KMS-11 (cell line): ENCODE data around the gene ADAMTS12.

Experiments used
- H2AFZ ChIP-seq: fragments of 200-600 bp; sonication (generic); 2 replicates; pipeline ENCODE4 v1.6.1; 2016; ENCODE audit warnings: antibody characterized with exemption, mixed run types, low read depth
- H3K27ac ChIP-seq: fragments of 200-600 bp; sonication (generic); 2 replicates; pipeline ENCODE4 v1.6.1; 2016; ENCODE audit warnings: mild to moderate bottlenecking, mixed run types
- H3K27me3 ChIP-seq: fragments of 200-600 bp; sonication (generic); 2 replicates; pipeline ENCODE4 v1.6.1; 2017; ENCODE audit warnings: mild to moderate bottlenecking, low read depth, mixed run types, moderate library complexity; ENCODE audit not compliant: insufficient read depth
- H3K36me3 ChIP-seq: fragments of 200-600 bp; sonication (generic); 2 replicates; pipeline ENCODE4 v1.6.1; 2017; ENCODE audit warnings: mild to moderate bottlenecking, mixed run types; ENCODE audit not compliant: insufficient read depth
- H3K4me1 ChIP-seq: fragments of 200-600 bp; sonication (generic); 2 replicates; pipeline ENCODE4 v1.6.1; 2016; ENCODE audit warnings: mild to moderate bottlenecking, low read depth, mixed run types; ENCODE audit not compliant: poor library complexity, severe bottlenecking
- H3K4me2 ChIP-seq: fragments of 200-600 bp; sonication (generic); 2 replicates; pipeline ENCODE4 v1.7.0; 2016; ENCODE audit warnings: mild to moderate bottlenecking, mixed run types
- H3K4me3 ChIP-seq: fragments of 200-600 bp; sonication (generic); IDR thresholded peaks from 2 replicates; pipeline ENCODE4 v1.6.1; 2017; ENCODE audit warnings: low read depth, low read length, mixed read lengths; ENCODE audit not compliant: insufficient read depth
- H3K79me2 ChIP-seq: fragments of 200-600 bp; sonication (generic); 2 replicates; pipeline ENCODE4 v1.6.1; 2016; ENCODE audit warnings: low read depth, mixed run types; ENCODE audit not compliant: insufficient read depth
- H3K9ac ChIP-seq: fragments of 200-600 bp; sonication (generic); 2 replicates; pipeline ENCODE4 v1.6.1; 2016; ENCODE audit warnings: mild to moderate bottlenecking, mixed run types
- H4K20me1 ChIP-seq: fragments of 200-600 bp; sonication (generic); 2 replicates; pipeline ENCODE4 v1.6.1; 2016; ENCODE audit warnings: mild to moderate bottlenecking, mixed run types; ENCODE audit not compliant: insufficient read depth
- TF ChIP-seq, protein P1 (sequence below): fragments of 200-600 bp; sonication (generic); conservative IDR thresholded peaks from 2 replicates; pipeline ENCODE4 v1.6.1; 2017; ENCODE audit warnings: low read depth, mild to moderate bottlenecking, antibody characterized with exemption, low read length, moderate library complexity, mixed read lengths

Gene ADAMTS12

DNA sequence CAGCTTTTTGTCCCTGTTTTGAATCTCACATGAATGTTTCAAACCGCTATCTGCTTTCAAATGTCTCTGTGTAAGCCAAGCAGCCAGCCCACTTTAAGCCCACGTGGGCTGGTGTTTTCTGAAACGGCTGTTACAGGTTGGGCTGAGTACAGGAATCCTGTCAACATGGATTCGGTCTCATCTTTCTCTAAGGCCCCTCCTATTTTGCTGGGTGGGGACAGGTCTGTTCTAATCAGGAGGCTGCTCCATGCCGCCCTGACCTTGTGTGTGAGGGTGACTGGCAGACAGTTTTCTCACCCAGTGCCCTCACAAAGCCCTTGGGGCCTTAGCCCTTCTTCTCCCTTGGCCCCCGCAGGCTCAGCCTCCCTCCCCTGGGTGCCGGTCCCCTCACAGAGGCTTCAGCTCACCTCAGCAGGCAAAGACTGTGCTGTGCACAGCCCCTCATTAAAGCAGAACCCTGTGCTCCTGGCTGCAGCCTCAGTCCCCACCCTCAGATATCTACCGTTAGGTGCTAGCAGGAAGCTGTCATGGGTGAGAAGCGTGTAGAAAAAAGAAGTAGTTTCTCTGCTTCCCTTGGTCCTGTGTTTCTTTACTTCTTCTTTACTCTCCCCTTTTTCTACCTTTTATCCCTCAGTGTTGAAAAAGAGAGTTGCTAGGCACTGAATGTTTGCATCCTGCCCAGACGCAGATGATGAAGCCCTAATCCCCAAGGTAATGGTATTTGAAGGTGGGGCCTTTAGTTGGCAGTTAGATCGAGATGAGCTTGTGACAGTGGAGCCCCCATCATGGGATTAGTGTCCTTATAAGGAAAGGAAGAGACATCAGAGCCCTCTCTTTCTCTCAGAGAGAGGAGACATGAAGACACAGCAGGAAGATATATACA, 205.7 kb downstream of the ADAMTS12 start:
- Histone ChIP-seq H3K9ac (no peak overlapping the region), H3K27ac (no peak overlapping the region), H3K79me2 (no peaks in the 10 kb centered on the region), H3K4me2 (no peak overlapping the region), H3K27me3 (no peaks in the 10 kb centered on the region), H2AFZ (no peak overlapping the region), H3K4me3 (no peak overlapping the region), H4K20me1 (no peaks in the 10 kb centered on the region), H3K4me1 (no peaks in the 10 kb centered on the region), H3K36me3 (no peaks in the 10 kb centered on the region)
- TF ChIP-seq, protein P1, sequence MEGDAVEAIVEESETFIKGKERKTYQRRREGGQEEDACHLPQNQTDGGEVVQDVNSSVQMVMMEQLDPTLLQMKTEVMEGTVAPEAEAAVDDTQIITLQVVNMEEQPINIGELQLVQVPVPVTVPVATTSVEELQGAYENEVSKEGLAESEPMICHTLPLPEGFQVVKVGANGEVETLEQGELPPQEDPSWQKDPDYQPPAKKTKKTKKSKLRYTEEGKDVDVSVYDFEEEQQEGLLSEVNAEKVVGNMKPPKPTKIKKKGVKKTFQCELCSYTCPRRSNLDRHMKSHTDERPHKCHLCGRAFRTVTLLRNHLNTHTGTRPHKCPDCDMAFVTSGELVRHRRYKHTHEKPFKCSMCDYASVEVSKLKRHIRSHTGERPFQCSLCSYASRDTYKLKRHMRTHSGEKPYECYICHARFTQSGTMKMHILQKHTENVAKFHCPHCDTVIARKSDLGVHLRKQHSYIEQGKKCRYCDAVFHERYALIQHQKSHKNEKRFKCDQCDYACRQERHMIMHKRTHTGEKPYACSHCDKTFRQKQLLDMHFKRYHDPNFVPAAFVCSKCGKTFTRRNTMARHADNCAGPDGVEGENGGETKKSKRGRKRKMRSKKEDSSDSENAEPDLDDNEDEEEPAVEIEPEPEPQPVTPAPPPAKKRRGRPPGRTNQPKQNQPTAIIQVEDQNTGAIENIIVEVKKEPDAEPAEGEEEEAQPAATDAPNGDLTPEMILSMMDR, result no peak

DNA sequence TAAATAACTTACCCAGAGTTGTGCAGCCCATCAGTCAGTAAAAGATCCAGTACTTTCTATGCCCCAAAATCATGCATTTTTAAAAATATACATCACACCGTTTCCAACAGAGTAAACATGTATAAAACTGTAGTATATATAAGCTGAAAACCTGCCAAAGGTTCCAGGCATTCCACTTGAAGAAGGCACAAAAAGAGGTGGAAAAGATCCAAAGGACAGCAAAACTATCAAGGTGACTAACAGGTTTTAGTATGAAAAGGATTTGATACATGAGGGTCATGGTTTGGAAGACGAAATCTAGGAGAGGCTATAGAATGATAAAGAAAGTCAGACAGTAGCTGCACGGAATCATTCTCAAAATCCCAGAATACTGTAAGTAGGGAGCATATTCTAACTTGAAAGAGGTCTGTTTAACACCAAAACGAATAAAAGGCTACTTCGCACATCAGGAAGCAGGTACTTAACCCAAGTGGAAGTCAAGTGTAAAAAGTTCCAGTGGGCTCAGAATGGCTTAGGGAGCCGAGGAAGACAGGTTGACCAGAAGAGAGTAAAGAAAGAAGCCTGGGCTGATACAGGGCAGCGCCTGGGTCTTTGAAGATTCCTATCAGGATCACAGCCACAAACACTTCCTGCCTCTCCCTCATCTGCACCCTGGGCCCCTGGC, 207.2 kb downstream of the ADAMTS12 start:
- no peak overlapping the region for H3K9ac ChIP-seq
- H4K20me1 ChIP-seq, result no peaks in the 10 kb centered on the region
- H3K4me1 ChIP-seq, result no peaks in the 10 kb centered on the region
- H3K27ac ChIP-seq, result no peak overlapping the region
- no peak overlapping the region for H3K4me3 ChIP-seq
- H3K27me3 ChIP-seq, result no peaks in the 10 kb centered on the region
- H3K36me3 ChIP-seq, result no peaks in the 10 kb centered on the region
- H3K4me2 ChIP-seq, result no peak overlapping the region
- no peaks in the 10 kb centered on the region for H3K79me2 ChIP-seq
- TF ChIP-seq, protein P1, result no peak
- H2AFZ ChIP-seq, result no peak overlapping the region

DNA sequence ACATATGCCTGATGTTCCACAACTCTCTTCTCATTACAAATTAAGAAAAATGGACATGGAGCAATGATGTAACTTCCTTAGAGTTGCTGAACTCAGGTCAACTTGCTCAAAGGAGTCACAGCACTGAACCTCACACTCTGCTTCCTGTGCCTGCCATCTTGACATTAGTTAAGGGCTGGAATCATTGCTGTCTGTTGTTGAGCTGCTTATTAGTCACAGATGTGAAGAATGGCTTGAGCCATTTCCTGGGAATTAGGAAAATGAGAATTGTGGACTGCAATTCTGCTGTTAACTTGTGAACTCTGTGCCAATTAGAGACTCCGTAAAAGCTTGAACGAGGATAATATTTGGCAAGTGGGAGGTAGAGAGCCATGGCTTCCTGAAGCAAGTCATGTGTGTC, 212.0 kb downstream of the ADAMTS12 start:
- Histone ChIP-seq H3K36me3 (no peaks in the 10 kb centered on the region), H3K9ac (no peak overlapping the region), H3K27ac (no peak overlapping the region), H3K79me2 (no peaks in the 10 kb centered on the region), H2AFZ (no peak overlapping the region), H3K4me2 (no peak overlapping the region), H4K20me1 (no peaks in the 10 kb centered on the region), H3K4me1 (no peaks in the 10 kb centered on the region), H3K4me3 (no peak overlapping the region), H3K27me3 (no peaks in the 10 kb centered on the region)
- TF ChIP-seq, protein P1, result no peak

DNA sequence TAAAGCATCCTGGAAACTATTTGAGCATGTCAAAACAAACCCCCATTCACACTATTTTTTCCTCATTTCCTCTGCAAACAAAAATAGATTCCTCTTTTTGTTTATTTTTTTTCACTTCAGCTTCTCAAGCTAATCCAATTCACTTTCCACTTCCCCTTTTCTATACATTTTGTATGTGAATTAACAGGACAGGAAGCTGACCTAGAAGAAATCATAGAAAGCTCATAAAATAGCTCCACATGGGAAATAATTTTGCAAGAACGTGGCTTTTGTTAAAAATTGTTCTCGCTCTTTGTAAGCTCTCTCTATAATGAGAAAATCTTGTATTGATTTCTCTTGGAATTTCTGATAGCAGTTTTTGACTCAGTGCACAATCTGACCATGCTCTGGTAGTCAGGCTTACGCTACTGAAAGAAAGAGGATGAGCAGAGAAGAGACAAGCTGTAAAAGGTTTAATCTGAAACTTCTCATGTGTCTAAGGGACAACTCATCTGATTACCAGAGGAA, 215.8 kb downstream of the ADAMTS12 start:
- H3K4me2 ChIP-seq, result no peak overlapping the region

More for the DNA sequence above, 215.8 kb downstream of the ADAMTS12 start:
- no peaks in the 10 kb centered on the region for H3K27me3 ChIP-seq
- H2AFZ ChIP-seq, result no peak overlapping the region
- no peaks in the 10 kb centered on the region for H4K20me1 ChIP-seq
- no peaks in the 10 kb centered on the region for H3K4me1 ChIP-seq
- no peaks in the 10 kb centered on the region for H3K36me3 ChIP-seq
- no peaks in the 10 kb centered on the region for H3K79me2 ChIP-seq
- no peak overlapping the region for H3K4me3 ChIP-seq
- TF ChIP-seq, protein P1, result no peak
- no peak overlapping the region for H3K27ac ChIP-seq
- no peak overlapping the region for H3K9ac ChIP-seq
